Neural progenitor cell (in vitro differentiated cells): ENCODE measurements around the gene ZNF48. TPM values are rescaled to one million over a fixed set of nuclear protein-coding genes. Genes with fewer than 3 reads are reported as not detected.

Experiments used
- DNase-seq: peaks from one replicate; pipeline ENCODE4 v3.0.0-alpha.2; 2016; ENCODE audit warnings: low spot score
- H2AFZ ChIP-seq: fragments of 200-600 bp; sonication (generic); replicated peaks from 2 replicates; pipeline ENCODE4 v1.6.1; 2016; ENCODE audit warnings: antibody characterized with exemption
- H3F3A ChIP-seq: fragments of 200-600 bp; sonication (generic); 2 replicates; pipeline ENCODE4 v1.6.1; 2016; ENCODE audit warnings: antibody characterized with exemption, low read depth
- H3K27ac ChIP-seq: fragments of 200-600 bp; sonication (generic); 2 replicates; pipeline ENCODE4 v1.5.1; 2016; ENCODE audit warnings: mild to moderate bottlenecking
- H3K27me3 ChIP-seq: fragments of 200-600 bp; sonication (generic); 2 replicates; pipeline ENCODE4 v1.6.1; 2016; ENCODE audit warnings: mild to moderate bottlenecking, moderate library complexity
- H3K36me3 ChIP-seq: fragments of 200-600 bp; sonication (generic); 2 replicates; pipeline ENCODE4 v1.5.1; 2016
- H3K4me1 ChIP-seq: fragments of 200-600 bp; sonication (generic); 2 replicates; pipeline ENCODE4 v1.6.1; 2016; ENCODE audit warnings: mixed run types
- H3K4me2 ChIP-seq: fragments of 200-600 bp; sonication (generic); 2 replicates; pipeline ENCODE4 v1.6.1; 2016
- H3K4me3 ChIP-seq: fragments of 200-600 bp; sonication (generic); 2 replicates; pipeline ENCODE4 v1.5.1; 2016
- H3K79me2 ChIP-seq: fragments of 200-600 bp; sonication (generic); 2 replicates; pipeline ENCODE4 v1.6.1; 2016; ENCODE audit warnings: low read depth
- H3K9ac ChIP-seq: fragments of 200-600 bp; sonication (generic); 2 replicates; pipeline ENCODE4 v1.6.1; 2016
- H3K9me3 ChIP-seq: fragments of 200-600 bp; sonication (generic); 2 replicates; pipeline ENCODE4 v1.5.1; 2016; ENCODE audit warnings: low read depth
- H4K20me1 ChIP-seq: fragments of 200-600 bp; sonication (generic); 2 replicates; pipeline ENCODE4 v1.6.1; 2016; ENCODE audit warnings: low read depth
- H3K27ac Mint-ChIP-seq: 3 replicates; pipeline ENCODE4 v1.8.0; 2021; ENCODE audit warnings: mixed read lengths
- H3K27me3 Mint-ChIP-seq: 2 replicates; pipeline ENCODE4 v1.8.0; 2022; ENCODE audit warnings: low read depth, mild to moderate bottlenecking, inconsistent platforms, moderate library complexity, mixed read lengths; ENCODE audit not compliant: insufficient read depth
- H3K36me3 Mint-ChIP-seq: 3 replicates; pipeline ENCODE4 v1.8.0; 2021; ENCODE audit warnings: mixed read lengths
- H3K4me1 Mint-ChIP-seq: 3 replicates; pipeline ENCODE4 v1.8.0; 2021; ENCODE audit warnings: mixed read lengths
- H3K4me3 Mint-ChIP-seq: 3 replicates; pipeline ENCODE4 v1.8.0; 2021; ENCODE audit warnings: mild to moderate bottlenecking, moderate library complexity, mixed read lengths
- H3K9me3 Mint-ChIP-seq: 3 replicates; pipeline ENCODE4 v1.8.0; 2020; ENCODE audit warnings: mixed read lengths
- EZH2 ChIP-seq: fragments of 200-600 bp; sonication (generic); IDR thresholded peaks from 2 replicates; pipeline ENCODE4 v1.6.1; 2017; ENCODE audit warnings: antibody characterized with exemption, mild to moderate bottlenecking, moderate library complexity
- EZH2phosphoT487 ChIP-seq: fragments of 200-600 bp; sonication (generic); IDR thresholded peaks from 2 replicates; pipeline ENCODE4 v1.6.1; 2017; ENCODE audit warnings: antibody characterized with exemption
- total RNA-seq: library from RNA; depleted of rRNA; stranded (reverse); fragments of >200 nt; gene quantifications from 2 replicates; pipeline ENCODE4 v1.2.3, GENCODE V29; 2015; ENCODE audit warnings: low replicate concordance
- TF ChIP-seq, protein P1 (sequence below): fragments of 200-600 bp; sonication (generic); IDR thresholded peaks from 2 replicates; pipeline ENCODE4 v1.5.1; 2017; ENCODE audit warnings: antibody characterized with exemption, mild to moderate bottlenecking

The ZNF48 gene
- total RNA-seq, 1 donor from 2014 or later = 39.3 TPM

DNA sequence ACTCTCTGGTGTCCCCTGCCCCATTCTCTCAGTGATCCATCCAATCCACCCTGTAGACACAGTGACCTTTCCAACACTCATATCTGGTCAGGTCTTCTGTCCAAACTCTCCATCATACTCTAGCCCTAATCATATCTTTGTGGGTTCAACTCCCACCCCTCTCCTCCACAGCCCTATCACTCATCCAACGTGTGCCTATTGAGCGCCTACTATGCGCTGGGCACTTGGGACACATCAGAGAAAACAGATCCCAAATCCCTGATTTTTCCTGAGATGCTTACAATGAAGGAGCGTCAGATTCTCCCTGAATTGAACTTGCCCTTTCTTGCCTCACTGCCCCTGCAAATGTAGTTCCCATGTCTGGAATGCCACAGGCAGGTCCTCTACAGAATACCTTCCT, 32.8 kb downstream of the ZNF48 start:
- no peaks in the 10 kb centered on the region for H3K36me3 ChIP-seq
- H3K9me3 ChIP-seq = no peaks in the 10 kb centered on the region
- DNase-seq = no peak
- Mint-ChIP-seq H3K36me3 (peaks cover 16% of the 10 kb centered on the region), H3K9me3 (no peaks in the 10 kb centered on the region), H3K27ac (no peak overlapping the region), H3K27me3 (peaks cover 4% of the 10 kb centered on the region), H3K4me3 (peak overlapping the region; percentile 55), H3K4me1 (peaks cover 5% of the 10 kb centered on the region)
- no peak overlapping the region for H3K27ac ChIP-seq
- no peak overlapping the region for H2AFZ ChIP-seq
- H3K4me1 ChIP-seq = peaks cover 12% of the 10 kb centered on the region
- peaks cover 15% of the 10 kb centered on the region for H3F3A ChIP-seq
- no peaks in the 10 kb centered on the region for H4K20me1 ChIP-seq
- no peak overlapping the region for H3K4me3 ChIP-seq
- peaks cover 3% of the 10 kb centered on the region for H3K27me3 ChIP-seq
- no peak overlapping the region for H3K4me2 ChIP-seq
- TF ChIP-seq EZH2phosphoT487 (no peak), EZH2 (no peak)
- TF ChIP-seq, protein P1, sequence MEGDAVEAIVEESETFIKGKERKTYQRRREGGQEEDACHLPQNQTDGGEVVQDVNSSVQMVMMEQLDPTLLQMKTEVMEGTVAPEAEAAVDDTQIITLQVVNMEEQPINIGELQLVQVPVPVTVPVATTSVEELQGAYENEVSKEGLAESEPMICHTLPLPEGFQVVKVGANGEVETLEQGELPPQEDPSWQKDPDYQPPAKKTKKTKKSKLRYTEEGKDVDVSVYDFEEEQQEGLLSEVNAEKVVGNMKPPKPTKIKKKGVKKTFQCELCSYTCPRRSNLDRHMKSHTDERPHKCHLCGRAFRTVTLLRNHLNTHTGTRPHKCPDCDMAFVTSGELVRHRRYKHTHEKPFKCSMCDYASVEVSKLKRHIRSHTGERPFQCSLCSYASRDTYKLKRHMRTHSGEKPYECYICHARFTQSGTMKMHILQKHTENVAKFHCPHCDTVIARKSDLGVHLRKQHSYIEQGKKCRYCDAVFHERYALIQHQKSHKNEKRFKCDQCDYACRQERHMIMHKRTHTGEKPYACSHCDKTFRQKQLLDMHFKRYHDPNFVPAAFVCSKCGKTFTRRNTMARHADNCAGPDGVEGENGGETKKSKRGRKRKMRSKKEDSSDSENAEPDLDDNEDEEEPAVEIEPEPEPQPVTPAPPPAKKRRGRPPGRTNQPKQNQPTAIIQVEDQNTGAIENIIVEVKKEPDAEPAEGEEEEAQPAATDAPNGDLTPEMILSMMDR = no peak
- H3K79me2 ChIP-seq = peaks cover 31% of the 10 kb centered on the region
- H3K9ac ChIP-seq = no peak overlapping the region

DNA sequence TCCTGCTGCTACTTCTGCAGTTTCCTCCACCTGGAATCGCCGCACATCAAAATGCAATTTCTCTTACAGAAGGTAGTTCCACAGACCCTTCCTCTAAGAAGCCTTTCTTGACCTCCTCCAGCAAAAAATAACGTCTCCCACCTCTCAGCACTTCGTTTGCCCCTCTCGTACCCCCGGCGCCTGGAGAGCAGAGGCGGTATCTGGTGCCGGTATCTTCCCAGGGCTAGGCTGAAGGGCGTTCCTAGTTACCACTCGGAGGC, 34.1 kb downstream of the ZNF48 start:
- peaks cover 31% of the 10 kb centered on the region for H3K79me2 ChIP-seq
- H3K27ac Mint-ChIP-seq = no peak overlapping the region
- no peak for DNase-seq
- H4K20me1 ChIP-seq = no peaks in the 10 kb centered on the region
- H3K4me1 ChIP-seq = peaks cover 12% of the 10 kb centered on the region
- no peak overlapping the region for H3K4me3 Mint-ChIP-seq
- H3K4me2 ChIP-seq = peak overlapping the region; percentile 89
- H2AFZ ChIP-seq = peak overlapping the region; percentile 58
- peaks cover 5% of the 10 kb centered on the region for H3K4me1 Mint-ChIP-seq
- no peaks in the 10 kb centered on the region for H3K36me3 ChIP-seq
- peaks cover 7% of the 10 kb centered on the region for H3K27me3 Mint-ChIP-seq
- peaks cover 7% of the 10 kb centered on the region for H3K27me3 ChIP-seq
- H3K36me3 Mint-ChIP-seq = peaks cover 13% of the 10 kb centered on the region
- TF ChIP-seq EZH2phosphoT487 = no peak
- TF ChIP-seq, protein P1 = no peak
- TF ChIP-seq EZH2 = no peak
- H3K27ac ChIP-seq = no peak overlapping the region
- H3K4me3 ChIP-seq = peak overlapping the region; percentile 62
- no peaks in the 10 kb centered on the region for H3K9me3 Mint-ChIP-seq
- H3F3A ChIP-seq = peaks cover 15% of the 10 kb centered on the region
- H3K9me3 ChIP-seq = no peaks in the 10 kb centered on the region
- peak overlapping the region; percentile 30 for H3K9ac ChIP-seq

GRCh38 chr16:30429678-30430427, 34.6 kb downstream of the ZNF48 start, which contains the start of gene DCTPP1:
Gene DCTPP1 (minus strand): TSS chr16:30430030. CDS start chr16:30429980, 50 bp downstream.
- Histone ChIP-seq H3K4me1 (peaks cover 12% of the 10 kb centered on the region), H3K79me2 (peaks cover 31% of the 10 kb centered on the region), H3K4me3 (peak within 1 kb of the TSS; percentile 62), H3K9ac (peak within 1 kb of the TSS; percentile 30), H3K27me3 (peaks cover 7% of the 10 kb centered on the region), H3K27ac (no peak within 1 kb of the TSS), H3K36me3 (no peaks in the 10 kb centered on the region), H3F3A (peaks cover 15% of the 10 kb centered on the region), H2AFZ (peak within 1 kb of the TSS; percentile 87), H3K9me3 (no peaks in the 10 kb centered on the region), H3K4me2 (peak within 1 kb of the TSS; percentile 89), H4K20me1 (no peaks in the 10 kb centered on the region)
- H3K4me3 Mint-ChIP-seq = no peak within 1 kb of the TSS
- H3K27me3 Mint-ChIP-seq = peaks cover 7% of the 10 kb centered on the region
- no peaks in the 10 kb centered on the region for H3K9me3 Mint-ChIP-seq
- DNase-seq = peak; percentile 99
- peak within 1 kb of the TSS; percentile 84 for H3K27ac Mint-ChIP-seq
- peaks cover 5% of the 10 kb centered on the region for H3K4me1 Mint-ChIP-seq
- H3K36me3 Mint-ChIP-seq = peaks cover 11% of the 10 kb centered on the region
- TF ChIP-seq EZH2phosphoT487 = no peak
- TF ChIP-seq, protein P1 = peak; percentile 91
